GM04504 (cell line): ENCODE data around the gene TSPAN14.

Experiments used
- DNase-seq: peaks from one replicate; pipeline ENCODE4 v3.0.0-alpha.2; 2012; ENCODE audit warnings: low read depth

The TSPAN14 gene

GRCh38 chr10:80487791-80488538 is 33.9 kb downstream of the TSPAN14 start:
- DNase-seq, result no peak

- no peak for DNase-seq
Measured at GRCh38 chr10:80488539-80489066, 34.5 kb downstream of the TSPAN14 start.

DNA sequence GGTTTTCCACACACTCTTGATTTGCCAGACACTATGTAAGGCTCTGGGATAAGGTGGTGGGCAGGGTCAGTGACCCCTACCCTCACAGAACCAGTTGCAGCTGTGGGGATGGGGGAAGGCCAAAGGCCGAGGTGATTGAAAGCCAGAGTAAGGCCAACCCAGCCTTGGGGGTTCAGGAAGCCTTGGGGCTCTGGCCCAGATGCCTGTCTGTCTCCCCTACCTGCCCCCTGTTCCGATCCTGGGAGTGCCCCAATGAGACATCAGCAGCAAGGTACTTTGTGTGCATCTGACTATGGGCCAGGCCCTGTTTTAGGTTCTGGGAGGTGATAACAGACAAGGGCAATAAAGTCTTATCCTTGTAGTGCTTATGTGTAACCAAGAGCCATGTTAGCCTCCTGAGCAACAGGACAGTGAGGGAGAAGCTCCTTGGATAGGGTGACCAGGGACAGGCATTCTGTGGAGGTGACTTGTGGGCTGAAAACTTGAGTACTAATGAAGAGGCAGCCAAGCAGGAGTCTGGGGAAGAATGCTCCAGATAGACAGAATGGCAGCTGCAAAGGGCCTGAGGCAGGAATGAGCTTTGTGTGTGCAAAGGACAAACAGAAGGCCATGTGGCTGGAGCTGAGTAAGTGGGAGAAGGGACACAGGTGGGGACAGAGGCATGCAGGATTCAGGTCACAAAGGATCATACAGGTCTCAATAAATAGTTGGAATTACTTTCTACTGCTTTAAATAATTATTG is 35.4 kb downstream of the TSPAN14 start:
- DNase-seq, result no peak

GRCh38 chr10:80491251-80492102 is 37.4 kb downstream of the TSPAN14 start:
- DNase-seq, result no peak

DNA sequence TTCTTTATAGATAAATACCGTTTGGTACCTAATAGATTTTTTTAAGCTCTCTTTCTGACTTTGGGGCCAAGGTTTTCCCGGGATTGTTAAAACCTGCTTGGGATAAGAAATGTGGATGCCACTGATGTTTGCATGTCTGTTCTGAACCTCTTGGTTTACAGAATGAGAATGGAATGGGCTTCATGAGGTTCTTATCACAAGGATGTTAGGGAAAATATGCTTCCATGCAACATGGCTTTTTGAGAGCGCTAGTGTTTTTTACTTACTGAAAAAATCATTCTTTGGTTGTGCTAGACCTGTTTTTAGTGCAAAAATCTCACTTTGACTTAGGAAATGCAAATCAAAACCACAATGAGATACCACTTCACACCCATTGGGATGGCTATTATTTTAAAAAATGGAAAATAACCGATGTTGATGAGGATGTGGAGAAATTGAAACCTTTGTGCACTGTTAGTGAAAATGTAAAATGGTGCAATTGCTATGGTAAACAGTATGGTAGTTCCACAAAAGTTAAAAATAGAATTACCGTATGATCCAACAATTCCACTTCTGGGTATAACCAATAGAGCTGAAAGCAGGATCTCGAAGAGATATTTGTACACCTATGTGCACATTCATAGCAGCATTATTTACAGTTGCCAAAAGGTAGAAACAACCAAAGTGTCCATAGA is 38.9 kb downstream of the TSPAN14 start:
- no peak for DNase-seq

- peak; percentile 41 for DNase-seq
Measured at GRCh38 chr10:80493522-80494051, 39.5 kb downstream of the TSPAN14 start.

DNA sequence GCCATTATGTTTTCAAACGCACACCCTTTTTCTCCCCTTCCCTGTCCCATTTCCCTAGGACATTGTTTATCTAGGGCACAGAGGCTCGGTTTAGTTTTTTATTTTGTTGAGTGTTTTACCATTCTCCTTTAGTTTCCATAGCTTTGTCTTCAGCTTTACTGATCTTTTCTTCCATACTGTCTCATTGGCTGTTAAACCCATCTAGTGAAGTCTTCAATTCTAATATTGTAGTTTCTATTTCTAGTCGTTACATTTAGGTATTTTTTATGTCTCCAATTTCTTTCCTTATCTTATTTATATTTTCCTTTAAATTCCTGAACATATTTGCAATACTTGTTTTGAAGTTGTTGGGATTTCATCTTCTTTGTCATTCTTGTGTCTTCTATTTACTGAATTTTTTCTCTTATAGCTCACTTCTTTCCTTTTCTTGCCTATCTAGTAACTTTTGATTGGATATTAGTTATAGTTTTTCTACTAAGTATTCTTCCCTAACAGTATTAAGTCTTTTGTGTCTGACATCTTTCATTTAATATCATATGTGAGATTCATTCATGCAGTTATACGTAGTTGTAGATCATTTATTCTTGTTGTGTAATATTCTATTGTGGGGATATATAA is 42.6 kb downstream of the TSPAN14 start:
- no peak for DNase-seq

GRCh38 chr10:80497187-80498077 is 43.3 kb downstream of the TSPAN14 start:
- DNase-seq, result no peak

- DNase-seq, result no peak
Measured at GRCh38 chr10:80498078-80498832, 44.1 kb downstream of the TSPAN14 start.

DNA sequence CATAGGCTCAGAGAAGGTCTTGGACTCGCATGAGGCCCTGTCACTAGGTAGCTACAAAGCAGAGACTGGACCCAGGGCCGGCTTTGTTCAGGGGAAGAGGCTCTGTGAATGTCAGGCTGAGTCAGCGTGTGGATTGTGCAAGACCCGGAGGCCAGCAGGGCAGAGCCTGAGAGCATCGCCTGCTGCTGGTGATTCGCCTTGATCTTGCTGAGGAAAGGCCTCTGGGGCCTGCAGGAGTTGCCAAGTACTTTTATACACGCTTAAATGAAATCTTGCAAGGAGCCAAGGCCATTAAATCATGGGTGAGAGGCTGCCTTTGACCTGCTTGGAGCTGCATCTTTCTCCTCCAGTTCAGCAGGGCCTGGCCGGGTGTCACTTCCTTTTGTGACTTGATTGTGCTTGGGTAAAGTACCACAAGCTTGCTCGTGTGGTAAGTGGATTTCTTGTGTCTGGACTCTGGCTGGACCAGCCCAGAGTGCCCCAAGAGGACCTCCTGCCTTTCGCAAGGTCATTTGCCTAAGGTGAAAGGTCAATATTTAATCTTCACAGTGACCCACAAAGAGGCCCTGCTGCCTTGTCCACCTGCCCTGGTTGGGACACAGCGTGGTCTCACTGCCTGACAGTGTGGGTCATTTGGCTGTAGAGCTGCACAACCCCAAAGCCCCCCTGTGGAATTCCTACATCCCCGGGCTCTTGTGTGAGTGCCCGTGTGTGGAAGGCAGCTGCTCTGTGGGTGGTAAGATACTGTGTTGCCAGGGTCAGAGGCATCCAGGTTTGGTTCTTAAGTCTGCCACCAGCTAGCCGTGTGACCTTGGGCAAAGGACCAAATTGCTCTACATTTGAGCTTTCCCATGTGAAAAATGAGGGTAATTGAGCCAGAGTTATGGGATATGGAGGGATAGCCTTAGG is 45.0 kb downstream of the TSPAN14 start:
- DNase-seq, result peak; percentile 98

DNA sequence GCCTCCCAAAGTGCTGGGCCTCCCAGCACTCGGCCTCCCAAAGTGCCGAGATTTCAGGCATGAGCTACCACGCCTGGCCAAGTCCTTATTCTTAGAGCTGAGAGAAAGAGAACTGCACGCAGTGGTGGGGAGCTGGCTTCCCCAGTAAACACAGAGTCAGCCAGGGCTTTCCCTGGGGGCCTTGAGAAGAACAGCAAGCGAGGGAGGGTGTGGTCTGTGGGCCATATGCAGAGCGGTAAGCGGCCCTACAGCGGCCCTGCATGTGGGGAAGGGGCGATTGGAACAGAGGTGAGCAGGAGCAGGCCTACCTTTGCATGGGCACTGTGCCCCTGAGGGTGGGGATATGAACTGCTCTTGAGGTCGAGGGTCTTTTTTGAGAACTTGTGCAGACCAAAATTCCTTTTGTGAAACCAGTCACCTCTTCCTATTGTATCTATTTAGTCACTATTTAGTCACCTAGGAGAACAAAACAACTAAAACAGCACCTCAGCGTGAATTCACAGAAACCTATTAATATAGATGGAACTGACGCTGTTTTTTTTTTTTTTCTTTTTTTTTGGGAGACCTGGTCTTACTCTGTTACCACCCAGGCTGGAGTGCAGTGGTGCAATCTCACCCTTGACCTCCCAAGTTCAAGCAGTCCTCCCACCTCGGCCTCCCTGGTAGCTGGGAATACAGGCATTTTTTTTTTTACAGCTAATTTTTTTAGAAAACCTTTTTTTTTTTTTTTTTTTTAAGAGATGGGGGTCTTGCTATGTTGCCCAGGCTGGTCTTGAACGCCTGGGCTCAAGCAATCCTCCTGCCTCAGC is 46.7 kb downstream of the TSPAN14 start:
- DNase-seq, result no peak

GRCh38 chr10:80501381-80501912 is 47.3 kb downstream of the TSPAN14 start:
- no peak for DNase-seq

- DNase-seq, result no peak
Measured at GRCh38 chr10:80501913-80502521, 47.9 kb downstream of the TSPAN14 start.

DNA sequence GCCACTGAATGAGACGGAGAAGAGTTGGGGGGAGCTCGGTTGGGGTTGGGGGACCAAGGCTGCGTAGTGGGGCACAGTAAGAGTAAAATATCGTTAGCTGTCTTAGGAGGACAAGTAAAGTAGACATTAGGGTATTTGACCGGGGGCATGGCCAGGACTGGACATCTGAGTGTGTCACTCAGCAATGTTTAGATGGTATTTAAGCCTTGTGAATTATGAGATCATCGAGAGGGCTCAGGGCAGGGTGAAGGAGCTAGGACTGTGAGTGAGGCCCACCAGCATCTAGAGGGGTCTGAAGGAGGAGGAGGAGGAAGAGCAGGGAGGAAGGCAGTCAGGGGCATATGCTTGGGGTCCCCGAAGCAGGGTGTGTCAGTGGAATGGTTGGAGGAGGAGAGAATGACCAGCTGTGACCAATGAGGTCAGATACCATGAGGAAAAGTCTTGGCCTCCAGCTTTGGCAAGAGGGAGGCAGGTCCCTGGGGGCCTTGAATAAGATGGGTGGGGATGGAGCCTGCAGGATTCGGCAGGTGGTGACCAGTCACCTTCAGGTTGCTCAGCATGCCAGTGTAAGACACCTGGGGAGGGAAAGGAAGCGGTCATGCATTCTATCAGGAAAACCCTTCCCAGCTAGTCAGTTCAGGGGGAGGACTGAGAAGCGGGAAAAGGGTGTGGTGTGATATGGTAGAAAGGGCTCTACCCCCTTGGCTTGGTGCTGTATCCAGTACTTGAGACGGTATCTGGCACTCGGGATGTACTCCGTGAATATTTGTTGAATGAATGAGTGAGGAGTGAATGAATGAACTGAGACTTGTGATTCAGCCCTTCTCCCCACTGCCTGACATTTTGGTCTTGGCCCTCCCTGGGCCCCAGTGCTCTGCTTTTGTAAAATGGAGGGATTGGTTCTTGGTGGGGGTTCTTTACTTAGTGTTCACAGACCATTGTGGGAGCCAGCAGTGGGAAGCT is 48.8 kb downstream of the TSPAN14 start:
- no peak for DNase-seq

DNA sequence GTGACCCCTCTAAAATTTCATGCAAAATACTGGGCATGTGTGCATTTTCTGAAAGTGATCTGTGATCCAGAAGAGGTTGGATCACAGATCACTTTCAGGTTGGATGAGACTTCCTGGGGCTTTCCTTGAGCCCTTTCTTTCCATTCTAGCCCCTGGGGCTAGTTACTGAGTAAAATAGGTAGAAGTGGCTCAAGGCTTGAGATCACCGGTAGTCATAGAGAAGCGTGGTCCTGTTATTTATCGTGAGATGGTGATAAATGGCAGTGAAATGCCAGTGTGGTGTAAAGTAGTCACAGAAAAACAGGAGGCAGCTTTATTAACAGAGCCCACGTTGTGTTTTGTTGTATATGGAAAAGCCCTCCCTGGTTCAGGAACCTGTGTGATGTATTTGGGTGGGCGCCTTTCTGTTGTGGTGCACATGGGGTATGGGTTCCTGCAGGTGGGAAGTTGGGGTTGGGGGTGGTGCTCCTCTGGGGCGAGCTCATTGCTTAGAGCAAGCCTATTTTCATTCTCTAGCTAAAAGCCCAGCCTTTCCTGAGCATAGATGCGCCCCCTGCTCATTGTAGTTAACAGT is 49.6 kb downstream of the TSPAN14 start:
- no peak for DNase-seq
